Measurements from ENCODE around the gene UMAD1. TPM values are rescaled to one million over a fixed set of nuclear protein-coding genes. Genes with fewer than 3 reads are reported as not detected.

UMAD1 gene
- total RNA-seq, 1 donor from 2014 or later, result 13.6 TPM

GRCh38 chr7:7719236-7719635 lies 78.7 kb downstream of the UMAD1 start:
- intact Hi-C loops (cut with micrococcal nuclease), result loop anchor here (1.0 to 2.0 kb wide), 6 partner anchors 38 to 408 kb away; partner anchors contain the start of genes GLCCI1 and UMAD1

- intact Hi-C loops (cut with micrococcal nuclease), result no loop called here
Measured at GRCh38 chr7:7720193-7720592, 79.6 kb downstream of the UMAD1 start.

- intact Hi-C loops (cut with micrococcal nuclease), result no loop called here
Measured at GRCh38 chr7:7720750-7721621, 80.4 kb downstream of the UMAD1 start.

- intact Hi-C loops (cut with micrococcal nuclease), result no loop called here
Measured at GRCh38 chr7:7731732-7732131, 91.2 kb downstream of the UMAD1 start.

GRCh38 chr7:7732621-7733281 lies 92.2 kb downstream of the UMAD1 start:
- intact Hi-C loops (cut with micrococcal nuclease), result no loop called here

GRCh38 chr7:7736671-7737070 lies 96.1 kb downstream of the UMAD1 start:
- intact Hi-C loops (cut with micrococcal nuclease), result no loop called here

- intact Hi-C loops (cut with micrococcal nuclease), result no loop called here
Measured at GRCh38 chr7:7737674-7738073, 97.1 kb downstream of the UMAD1 start.

- intact Hi-C loops (cut with micrococcal nuclease), result no loop called here
Measured at GRCh38 chr7:7738177-7738576, 97.6 kb downstream of the UMAD1 start.

GRCh38 chr7:7738622-7739021 lies 98.1 kb downstream of the UMAD1 start:
- intact Hi-C loops (cut with micrococcal nuclease), result no loop called here

GRCh38 chr7:7739204-7740036 lies 98.9 kb downstream of the UMAD1 start:
- intact Hi-C loops (cut with micrococcal nuclease), result no loop called here

GRCh38 chr7:7740037-7740355 lies 99.4 kb downstream of the UMAD1 start:
- intact Hi-C loops (cut with micrococcal nuclease), result no loop called here

GRCh38 chr7:7742223-7742622 lies 101.7 kb downstream of the UMAD1 start:
- intact Hi-C loops (cut with micrococcal nuclease), result no loop called here

- intact Hi-C loops (cut with micrococcal nuclease), result no loop called here
Measured at GRCh38 chr7:7745258-7745657, 104.7 kb downstream of the UMAD1 start.

GRCh38 chr7:7745966-7746365 lies 105.4 kb downstream of the UMAD1 start:
- intact Hi-C loops (cut with micrococcal nuclease), result no loop called here

- intact Hi-C loops (cut with micrococcal nuclease), result no loop called here
Measured at GRCh38 chr7:7746458-7746857, 105.9 kb downstream of the UMAD1 start.

GRCh38 chr7:7750571-7751242 lies 110.2 kb downstream of the UMAD1 start:
- intact Hi-C loops (cut with micrococcal nuclease), result no loop called here

- intact Hi-C loops (cut with micrococcal nuclease), result no loop called here
Measured at GRCh38 chr7:7751243-7752092, 110.9 kb downstream of the UMAD1 start.

GRCh38 chr7:7756577-7756976 lies 116.0 kb downstream of the UMAD1 start:
- intact Hi-C loops (cut with micrococcal nuclease), result no loop called here

GRCh38 chr7:7757576-7757975 lies 117.0 kb downstream of the UMAD1 start:
- intact Hi-C loops (cut with micrococcal nuclease), result no loop called here

- intact Hi-C loops (cut with micrococcal nuclease), result loop anchor here (1.0 to 5.0 kb wide), 4 partner anchors 161 to 658 kb away; no protein-coding TSS in a partner anchor
Measured at GRCh38 chr7:7761340-7761973, 120.9 kb downstream of the UMAD1 start.

Measured in T-helper 1 cell treated with Interleukin-12 subunit alpha and Interleukin-12 subunit beta and Interleukin-4 antibody, amounts not matched to agents 30 ng/mL and 1 ng/mL, for 36 hours (primary cell).